Caco-2 (cell line): ENCODE data around the gene TP53I3. TPM values are rescaled to one million over a fixed set of nuclear protein-coding genes. Genes with fewer than 3 reads are reported as not detected.

Experiments used
- BruUV-seq: library from RNA; stranded (reverse); fragments of 400-500 nt; replicated peaks from 2 replicates; lab custom pipeline; 2021; lab: Mats Ljungman, UMichigan
- CTCF ChIA-PET: fragments of 300-600 bp; sonication (Branson Sonifier 250); formaldehyde crosslinking; loops from one replicate; lab custom pipeline; 2022; ENCODE audit warnings: antibody characterized with exemption; lab: Charles Lee
- POLR2A ChIA-PET: fragments of 300-600 bp; sonication (Branson Sonifier 250); formaldehyde crosslinking; loops from one replicate; lab custom pipeline; 2022; ENCODE audit warnings: antibody characterized with exemption; lab: Charles Lee
- DNase-seq, 2 experiments: peaks; one replicate each; pipeline versions ENCODE4 v3.0.0 to v3.0.0-alpha.2; 2020 to 2022
- H3K27me3 ChIP-seq: replicated peaks from 2 replicates; pipeline ENCODE4 v1.6.0; 2011; ENCODE audit warnings: low read length; ENCODE audit not compliant: control insufficient read depth, insufficient read depth
- H3K36me3 ChIP-seq: 2 replicates; pipeline ENCODE4 v1.5.1; 2011; ENCODE audit warnings: low read length; ENCODE audit not compliant: control insufficient read depth, insufficient read depth
- H3K4me1 ChIP-seq: fragments of 250-450 bp; sonication (Bioruptor Pico); 2 replicates; pipeline ENCODE4 v1.5.1; 2020; ENCODE audit warnings: mild to moderate bottlenecking
- H3K4me3 ChIP-seq: 2 replicates; pipeline ENCODE4 v1.5.1; 2011; ENCODE audit warnings: low read depth, mild to moderate bottlenecking, control low read depth, low read length
- H3K9me3 ChIP-seq: fragments of 250-450 bp; sonication (Bioruptor Pico); 2 replicates; pipeline ENCODE4 v1.5.1; 2020; ENCODE audit warnings: mild to moderate bottlenecking, moderate library complexity
- H3K27ac Mint-ChIP-seq: one replicate; pipeline ENCODE4 v1.8.0; 2022; ENCODE audit warnings: mixed read lengths; ENCODE audit not compliant: unreplicated experiment
- H3K27me3 Mint-ChIP-seq: one replicate; pipeline ENCODE4 v1.8.0; 2022; ENCODE audit warnings: mixed read lengths; ENCODE audit not compliant: insufficient read depth, unreplicated experiment
- H3K36me3 Mint-ChIP-seq: one replicate; pipeline ENCODE4 v1.8.0; 2022; ENCODE audit warnings: mild to moderate bottlenecking, mixed read lengths; ENCODE audit not compliant: insufficient read depth, unreplicated experiment
- H3K4me1 Mint-ChIP-seq: one replicate; pipeline ENCODE4 v1.8.0; 2022; ENCODE audit warnings: low read depth, mixed read lengths; ENCODE audit not compliant: unreplicated experiment
- H3K4me3 Mint-ChIP-seq: one replicate; pipeline ENCODE4 v1.8.0; 2022; ENCODE audit warnings: mild to moderate bottlenecking, moderate library complexity, mixed read lengths; ENCODE audit not compliant: unreplicated experiment
- H3K9me3 Mint-ChIP-seq: one replicate; pipeline ENCODE4 v1.8.0; 2022; ENCODE audit warnings: mixed read lengths; ENCODE audit not compliant: unreplicated experiment
- CTCF ChIP-seq, 2 experiments: fragments of 200-600 bp in 1 of 2; IDR thresholded peaks; 1 replicate in 1 of 2; 2 replicates in 1 of 2; pipeline versions ENCODE4 v1.5.1 to v1.8.0; 2011 to 2022; ENCODE audit warnings: antibody characterized with exemption in 1 of 2, control low read depth in 1 of 2, inconsistent platforms in 1 of 2, low read depth in 1 of 2, low read length in 1 of 2, mild to moderate bottlenecking in 1 of 2, moderate library complexity in 1 of 2; ENCODE audit not compliant: insufficient read depth in 1 of 2, severe bottlenecking in 1 of 2, unreplicated experiment in 1 of 2
- intact Hi-C: fragments of 100-400 bp; cut with micrococcal nuclease; formaldehyde crosslinking; loops from one replicate; pipeline ENCODE4 v1.10.0; 2022; ENCODE audit not compliant: unreplicated experiment
- total RNA-seq: library from RNA; stranded (reverse); gene quantifications from 2 replicates; pipeline ENCODE4 v1.2.3, GENCODE V29; 2022

Gene TP53I3
- total RNA-seq, 1 experiment from 2014 or later: 28.1 TPM

GRCh38 chr2:24072259-24072658 is 12.4 kb downstream of the TP53I3 start:
- Mint-ChIP-seq H3K9me3 (no peaks in the 10 kb centered on the region), H3K4me1 (peaks cover 13% of the 10 kb centered on the region), H3K27ac (no peak overlapping the region), H3K36me3 (peaks cover 69% of the 10 kb centered on the region), H3K27me3 (no peaks in the 10 kb centered on the region), H3K4me3 (no peak overlapping the region)
- Histone ChIP-seq H3K4me1 (peaks cover 5% of the 10 kb centered on the region; the same call in 1 of the 2 replicates), H3K27me3 (no peaks in the 10 kb centered on the region), H3K4me3 (no peak overlapping the region), H3K9me3 (no peaks in the 10 kb centered on the region), H3K36me3 (peaks cover 5% of the 10 kb centered on the region)
- no TSS peak for BruUV-seq
- no peak for TF ChIP-seq CTCF (IDR thresholded peaks at IDR 0.05; ENCODE audit: insufficient read depth in 1 of 2, low read depth in 1 of 2, low read length in 1 of 2, severe bottlenecking in 1 of 2, unreplicated experiment in 1 of 2)
- POLR2A ChIA-PET: interaction anchor here (0.5 kb wide), 1 partner anchor 969 kb away, joined by 16 read pairs; no protein-coding TSS in a partner anchor
- intact Hi-C loops: no loop called here
- CTCF ChIA-PET: no interaction called here
- DNase-seq: no peak

GRCh38 chr2:24065341-24065740 is 19.3 kb downstream of the TP53I3 start:
- BruUV-seq: no TSS peak
- peaks cover 4% of the 10 kb centered on the region for H3K36me3 ChIP-seq
- H3K4me1 ChIP-seq: no peaks in the 10 kb centered on the region
- Mint-ChIP-seq H3K9me3 (no peaks in the 10 kb centered on the region), H3K27ac (no peak overlapping the region), H3K4me3 (no peak overlapping the region), H3K27me3 (no peaks in the 10 kb centered on the region), H3K4me1 (no peaks in the 10 kb centered on the region), H3K36me3 (peaks cover 43% of the 10 kb centered on the region)
- DNase-seq: no peak
- ChIA-PET CTCF (no interaction called here), POLR2A (no interaction called here)
- intact Hi-C loops: no loop called here
- H3K4me3 ChIP-seq: no peak overlapping the region
- no peak for TF ChIP-seq CTCF (IDR thresholded peaks at IDR 0.05; ENCODE audit: insufficient read depth in 1 of 2, low read depth in 1 of 2, low read length in 1 of 2, severe bottlenecking in 1 of 2, unreplicated experiment in 1 of 2)
- H3K27me3 ChIP-seq: no peaks in the 10 kb centered on the region
- H3K9me3 ChIP-seq: no peaks in the 10 kb centered on the region

GRCh38 chr2:24058564-24059271 is 25.9 kb downstream of the TP53I3 start:
- H3K4me1 ChIP-seq: no peaks in the 10 kb centered on the region
- ChIA-PET POLR2A (no interaction called here), CTCF (no interaction called here)
- H3K27me3 ChIP-seq: no peaks in the 10 kb centered on the region
- DNase-seq: no peak
- Mint-ChIP-seq H3K27me3 (no peaks in the 10 kb centered on the region), H3K4me1 (no peaks in the 10 kb centered on the region), H3K4me3 (no peak overlapping the region), H3K27ac (no peak overlapping the region), H3K9me3 (no peaks in the 10 kb centered on the region), H3K36me3 (peaks cover 4% of the 10 kb centered on the region)
- intact Hi-C loops: no loop called here
- no peak overlapping the region for H3K4me3 ChIP-seq
- no peaks in the 10 kb centered on the region for H3K9me3 ChIP-seq
- no peaks in the 10 kb centered on the region for H3K36me3 ChIP-seq
- TF ChIP-seq CTCF (IDR thresholded peaks at IDR 0.05; ENCODE audit: insufficient read depth in 1 of 2, low read depth in 1 of 2, low read length in 1 of 2, severe bottlenecking in 1 of 2, unreplicated experiment in 1 of 2): no peak
- no TSS peak for BruUV-seq
